SK-N-MC (cell line): Measurements from ENCODE around the gene MLF2.

ENCODE experiments used
- EZH2 ChIP-seq: fragments of 200-600 bp; sonication (generic); IDR thresholded peaks from one replicate; pipeline ENCODE4 v1.6.1; 2017; ENCODE audit warnings: antibody characterized with exemption
- POLR2AphosphoS5 ChIP-seq: IDR thresholded peaks from 2 replicates; pipeline ENCODE4 v1.6.1; 2012; ENCODE audit warnings: mild to moderate bottlenecking, low read depth, low read length, borderline replicate concordance

- peak; percentile 90 for TF ChIP-seq POLR2AphosphoS5
- no peak for TF ChIP-seq EZH2
Measured at GRCh38 chr12:6752921-6753771, at the start of gene MLF2.
